Panc1 (cell line): ENCODE data around the gene HNRNPDL.

ENCODE experiments used
- CTCF ChIP-seq: fragments of 450-650 bp; IDR thresholded peaks from 2 replicates; pipeline ENCODE4 v1.5.1; 2017; ENCODE audit warnings: mild to moderate bottlenecking
- POLR2AphosphoS5 ChIP-seq: IDR thresholded peaks from 2 replicates; pipeline ENCODE4 v1.6.1; 2012; ENCODE audit warnings: mild to moderate bottlenecking, low read depth, low read length, moderate library complexity
- REST ChIP-seq, 2 experiments: IDR thresholded peaks; 2 replicates each; pipeline ENCODE4 v1.6.1; 2011 to 2012; ENCODE audit warnings: low read depth in 2 of 2, control low read depth in 1 of 2, low read length in 1 of 2, mild to moderate bottlenecking in 1 of 2, moderate library complexity in 1 of 2; ENCODE audit not compliant: insufficient read depth in 1 of 2

- TF ChIP-seq CTCF (no peak), REST (IDR thresholded peaks at IDR 0.05; ENCODE audit: insufficient read depth in 1 of 2, low read depth in 2 of 2, low read length in 1 of 2) (no peak), POLR2AphosphoS5 (no peak)
Observed at GRCh38 chr4:82463221-82463620, 33.0 kb upstream of the HNRNPDL start.
